WI38 (cell line): ENCODE data around the gene PRDX5.

Experiments used
- H3K4me3 ChIP-seq: 2 replicates; pipeline ENCODE4 v1.5.1; 2011; ENCODE audit warnings: low read depth, mild to moderate bottlenecking, control low read depth, low read length
- TF ChIP-seq, protein P1 (sequence below): IDR thresholded peaks from 2 replicates; pipeline ENCODE4 v1.5.1; 2012; ENCODE audit warnings: low read depth, mild to moderate bottlenecking, control low read depth, low read length

PRDX5 gene

DNA sequence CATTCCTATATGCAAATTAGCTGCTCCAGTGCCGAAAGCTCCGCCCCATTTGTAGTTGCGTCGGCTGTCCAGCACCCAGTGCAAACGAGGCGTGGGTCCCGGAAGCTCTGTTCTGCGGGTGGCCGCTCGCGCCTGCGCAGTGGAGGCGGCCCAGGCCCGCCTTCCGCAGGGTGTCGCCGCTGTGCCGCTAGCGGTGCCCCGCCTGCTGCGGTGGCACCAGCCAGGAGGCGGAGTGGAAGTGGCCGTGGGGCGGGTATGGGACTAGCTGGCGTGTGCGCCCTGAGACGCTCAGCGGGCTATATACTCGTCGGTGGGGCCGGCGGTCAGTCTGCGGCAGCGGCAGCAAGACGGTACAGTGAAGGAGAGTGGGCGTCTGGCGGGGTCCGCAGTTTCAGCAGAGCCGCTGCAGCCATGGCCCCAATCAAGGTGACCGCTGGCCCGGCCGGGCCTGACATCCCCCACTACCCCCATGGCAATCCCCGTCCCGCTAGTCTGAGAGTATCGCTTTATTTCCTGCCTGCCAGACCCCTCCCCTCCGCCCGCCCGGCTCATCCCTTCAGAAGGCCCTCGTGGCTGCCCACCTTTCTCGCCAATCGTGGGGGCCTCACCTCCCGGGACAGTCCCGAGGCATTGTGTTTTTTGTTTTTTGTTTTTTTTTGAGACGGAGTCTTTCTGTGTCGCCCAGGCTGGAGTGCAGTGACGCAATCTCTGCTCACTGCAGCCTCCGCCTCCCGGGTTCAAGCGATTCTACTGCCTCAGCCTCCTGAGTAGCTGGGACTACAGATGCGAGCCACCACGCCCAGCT, at the start of gene PRDX5:
PRDX5 (plus strand) TSS at position 161 of the 805 bp plus-strand sequence; CDS start at position 256, 95 bp downstream.
- H3K4me3 ChIP-seq: peak within 1 kb of the TSS; percentile 75
- TF ChIP-seq, protein P1, sequence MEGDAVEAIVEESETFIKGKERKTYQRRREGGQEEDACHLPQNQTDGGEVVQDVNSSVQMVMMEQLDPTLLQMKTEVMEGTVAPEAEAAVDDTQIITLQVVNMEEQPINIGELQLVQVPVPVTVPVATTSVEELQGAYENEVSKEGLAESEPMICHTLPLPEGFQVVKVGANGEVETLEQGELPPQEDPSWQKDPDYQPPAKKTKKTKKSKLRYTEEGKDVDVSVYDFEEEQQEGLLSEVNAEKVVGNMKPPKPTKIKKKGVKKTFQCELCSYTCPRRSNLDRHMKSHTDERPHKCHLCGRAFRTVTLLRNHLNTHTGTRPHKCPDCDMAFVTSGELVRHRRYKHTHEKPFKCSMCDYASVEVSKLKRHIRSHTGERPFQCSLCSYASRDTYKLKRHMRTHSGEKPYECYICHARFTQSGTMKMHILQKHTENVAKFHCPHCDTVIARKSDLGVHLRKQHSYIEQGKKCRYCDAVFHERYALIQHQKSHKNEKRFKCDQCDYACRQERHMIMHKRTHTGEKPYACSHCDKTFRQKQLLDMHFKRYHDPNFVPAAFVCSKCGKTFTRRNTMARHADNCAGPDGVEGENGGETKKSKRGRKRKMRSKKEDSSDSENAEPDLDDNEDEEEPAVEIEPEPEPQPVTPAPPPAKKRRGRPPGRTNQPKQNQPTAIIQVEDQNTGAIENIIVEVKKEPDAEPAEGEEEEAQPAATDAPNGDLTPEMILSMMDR: 0 out of 2 replicates have a peak, but pooled peaks have one; percentile 2

DNA sequence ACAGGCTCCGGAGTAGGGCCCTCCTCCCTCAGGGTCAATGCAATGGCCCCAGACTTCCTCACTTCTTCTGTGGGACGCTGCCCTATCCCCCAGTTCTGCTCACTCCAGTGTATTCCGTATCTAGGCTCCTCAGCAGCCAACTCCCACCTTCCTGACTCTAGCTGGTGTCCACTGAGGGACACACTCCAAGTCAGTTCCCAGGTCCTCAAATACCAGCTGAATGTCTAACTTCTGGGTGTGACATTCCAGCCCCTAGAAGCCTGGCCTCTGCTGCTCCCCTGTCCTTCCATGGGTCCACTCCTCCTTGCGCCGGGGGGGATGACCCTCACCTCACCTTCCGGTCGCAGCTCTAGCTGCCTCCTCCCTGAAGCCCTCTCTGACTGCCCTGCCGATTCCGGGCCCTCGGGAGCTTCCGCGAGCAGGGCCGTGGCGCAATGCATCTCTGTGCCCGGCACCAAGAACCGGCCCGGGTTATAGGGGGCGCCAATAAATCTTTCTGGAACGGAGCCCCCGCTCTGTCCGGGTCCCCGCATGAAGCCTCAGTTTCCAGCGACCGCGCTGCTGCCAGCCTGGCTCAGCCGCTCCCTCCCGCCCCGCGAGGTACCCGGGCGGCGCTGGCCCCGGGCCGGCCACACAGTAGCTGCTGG, 48.9 kb upstream of the PRDX5 start:
- H3K4me3 ChIP-seq: peak overlapping the region; percentile 64
- TF ChIP-seq, protein P1: no peak

DNA sequence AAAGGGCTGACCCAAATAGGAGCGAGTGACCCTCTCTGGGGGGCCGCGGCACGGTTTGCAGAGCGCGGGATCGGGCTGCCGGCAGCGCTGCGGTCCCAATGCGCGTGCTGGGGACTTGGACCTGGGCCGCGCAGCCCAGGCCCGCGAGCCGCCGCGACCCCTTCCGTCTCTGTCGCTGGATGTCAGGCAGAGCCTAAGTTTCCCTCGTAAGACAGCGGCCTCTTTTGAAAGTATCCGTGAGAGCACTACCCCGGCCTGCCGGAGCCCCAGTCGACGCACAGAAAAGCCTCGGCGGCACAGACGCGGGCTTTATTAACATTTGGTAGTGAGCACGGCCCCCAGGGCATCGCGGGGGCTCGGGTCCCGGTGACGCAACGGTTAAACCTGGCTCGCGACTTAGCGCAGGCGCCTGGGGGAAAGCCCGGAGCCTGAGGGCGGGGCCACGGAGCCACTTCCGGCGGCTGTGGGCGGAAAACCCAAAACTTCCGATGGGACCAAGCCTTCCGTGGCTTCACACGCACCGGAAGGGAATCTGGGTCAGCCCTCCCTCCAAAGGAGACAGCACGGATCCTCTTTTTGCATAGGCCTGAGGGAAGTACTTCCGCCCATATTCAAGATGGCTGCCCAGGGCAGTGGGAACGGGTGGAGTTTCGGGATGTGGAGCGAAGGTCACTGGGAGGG, 48.2 kb upstream of the PRDX5 start:
- peak overlapping the region; percentile 64 for H3K4me3 ChIP-seq
- TF ChIP-seq, protein P1: no peak

DNA sequence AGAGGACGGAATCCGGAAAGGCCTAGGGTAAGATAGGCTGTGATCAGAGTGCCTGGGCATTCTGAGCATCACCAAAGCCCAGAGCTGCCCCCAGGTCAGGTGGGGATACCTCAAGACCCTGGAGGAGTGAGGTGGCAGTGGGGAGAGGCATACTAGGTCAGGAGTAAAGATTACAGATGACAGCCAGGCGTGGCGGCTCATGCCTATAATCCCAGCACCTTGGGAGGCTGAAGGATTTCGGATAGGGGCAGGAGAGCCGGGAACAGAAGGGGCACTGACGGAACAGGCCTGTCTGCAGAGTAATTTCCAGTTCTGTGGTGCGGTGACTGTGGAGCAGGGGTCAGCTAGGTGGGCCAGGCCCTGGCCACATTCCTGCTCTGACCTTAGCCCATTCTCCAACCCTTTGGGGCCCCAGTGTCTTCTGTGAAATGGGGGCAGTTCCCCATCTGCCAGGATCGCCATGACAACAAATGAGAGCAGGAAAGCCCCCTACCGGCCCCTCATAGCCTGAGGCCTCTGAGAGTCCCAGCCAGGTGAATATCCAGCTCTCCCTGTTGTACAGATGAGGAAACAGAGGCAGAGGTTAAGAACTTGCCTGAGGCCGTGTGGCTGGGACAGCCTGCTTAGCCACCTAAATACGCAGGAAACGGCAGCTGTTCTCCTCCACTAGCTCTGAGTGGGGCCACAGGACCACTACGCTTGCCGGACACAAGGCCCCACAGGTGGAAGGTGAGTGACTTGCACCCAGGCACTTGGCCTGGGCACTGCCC, 42.7 kb upstream of the PRDX5 start:
- TF ChIP-seq, protein P1: no peak
- H3K4me3 ChIP-seq: no peak overlapping the region

DNA sequence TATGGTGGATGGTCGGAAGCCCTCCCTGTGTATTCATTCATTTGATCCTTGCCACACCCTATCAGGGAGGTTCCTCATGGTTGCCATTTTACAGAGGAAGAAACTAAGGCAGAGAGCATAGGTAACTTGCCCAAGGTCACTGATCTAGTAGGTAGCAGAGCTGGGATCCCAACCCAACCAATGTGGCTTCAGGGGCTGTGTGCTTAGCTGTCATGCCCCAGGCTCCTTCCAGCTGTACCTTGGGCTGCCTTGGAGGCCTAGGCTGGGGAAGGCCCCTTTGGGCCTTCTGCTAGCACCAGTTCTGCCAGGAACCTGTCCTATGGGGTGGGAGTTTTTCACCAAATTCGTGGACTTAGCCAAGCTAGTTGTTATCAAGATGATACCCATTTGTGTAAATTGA, 42.1 kb upstream of the PRDX5 start:
- no peak overlapping the region for H3K4me3 ChIP-seq
- TF ChIP-seq, protein P1: no peak

DNA sequence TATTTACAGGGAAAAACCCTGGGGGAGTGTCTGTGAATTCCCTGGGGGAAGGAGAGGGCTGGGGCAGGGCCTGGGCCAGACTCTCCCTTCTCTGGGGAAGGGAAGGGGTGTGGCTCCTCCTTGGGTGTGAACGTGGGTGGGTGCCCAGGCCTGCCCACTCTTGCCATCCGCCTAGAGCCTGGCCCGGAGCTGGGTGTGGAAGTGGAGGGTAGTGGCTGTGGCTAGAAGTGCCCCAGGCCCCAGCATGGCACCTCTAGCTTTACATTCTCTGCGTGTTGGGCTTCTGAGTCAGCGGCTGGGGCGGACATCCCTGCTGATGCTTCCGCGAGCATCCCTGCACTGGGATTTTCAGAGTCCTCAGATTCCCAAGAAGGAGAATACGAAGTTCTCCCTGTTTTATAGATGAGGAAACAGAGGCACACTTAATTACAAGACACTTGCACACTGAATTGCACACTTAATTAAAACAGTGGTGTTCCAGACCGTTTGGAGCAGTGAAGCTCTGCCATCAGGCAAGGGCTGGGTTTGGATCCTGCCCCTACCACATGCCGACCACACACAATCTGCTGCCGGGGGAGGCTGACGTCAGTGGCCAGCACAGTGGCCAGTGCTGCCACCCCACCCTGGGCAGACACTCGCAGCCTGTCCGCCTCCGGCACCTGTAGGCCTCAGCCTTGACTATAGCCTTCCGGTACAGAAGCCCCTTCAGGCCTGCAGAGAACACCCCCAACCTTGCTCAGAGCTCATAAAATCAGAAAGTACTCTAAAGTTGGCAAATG, 41.1 kb upstream of the PRDX5 start:
- no peak overlapping the region for H3K4me3 ChIP-seq
- TF ChIP-seq, protein P1: no peak
